A549 (cell line): ENCODE measurements around the gene CAMTA1. TPM values are rescaled to one million over a fixed set of nuclear protein-coding genes. Genes with fewer than 3 reads are reported as not detected.

Experiments used
- ATAC-seq, 2 experiments: fragments of 200-7000 bp in 1 of 2; fragments of >200 bp in 1 of 2; cut with Nextera tagmentation in 1 of 2; cut with Tn5 transposase in 1 of 2; 3 replicates each; pipeline versions ENCODE4 v1.8.0 to v1.9.1; 2018 to 2020; ENCODE audit warnings: mild to moderate bottlenecking in 1 of 2, moderate library complexity in 1 of 2
- CTCF ChIA-PET: fragments of 300-600 bp; sonication (Branson Sonifier 250); formaldehyde crosslinking; extraction: SDS; loops from one replicate; lab custom pipeline; 2021; ENCODE audit warnings: antibody characterized with exemption, inconsistent platforms; lab: Yijun Ruan, JAX
- POLR2A ChIA-PET: fragments of 350-600 bp; formaldehyde crosslinking; extraction: SDS; loops from one replicate; lab custom pipeline; 2021; ENCODE audit warnings: antibody characterized with exemption, inconsistent platforms; lab: Yijun Ruan, JAX
- DNase-seq, 2 experiments: peaks; one replicate each; pipeline versions ENCODE4 v3.0.0 to v3.0.0-alpha.2; 2011 to 2016; ENCODE audit warnings: low read depth in 1 of 2, low spot score in 1 of 2
- FAIRE-seq: peaks from 2 replicates; lab custom pipeline; 2011; peaks lifted over from hg19 to GRCh38; lab: Jason Lieb, UNC
- H3K27ac ChIP-seq, 2 experiments: fragments of >200 bp; sonication (Bioruptor Twin); formaldehyde crosslinking; 3 replicates each; pipeline ENCODE4 v1.5.1; 2016 to 2017
- H3K4me1 ChIP-seq: fragments of >200 bp; sonication (Bioruptor Twin); formaldehyde crosslinking; 3 replicates; pipeline ENCODE4 v1.6.1; 2016
- H3K4me2 ChIP-seq: fragments of >200 bp; sonication (Bioruptor Twin); formaldehyde crosslinking; 3 replicates; pipeline ENCODE4 v1.6.1; 2016
- H3K4me3 ChIP-seq: fragments of >200 bp; sonication (Bioruptor Twin); formaldehyde crosslinking; 3 replicates; pipeline ENCODE4 v1.5.1; 2016
- H3K9me3 ChIP-seq: fragments of >200 bp; sonication (Bioruptor Twin); formaldehyde crosslinking; 3 replicates; pipeline ENCODE4 v1.6.1; 2016
- ATOH8 ChIP-seq: fragments of 250-450 bp; sonication (Bioruptor Pico); IDR thresholded peaks from 2 replicates; pipeline ENCODE4 v1.5.0; 2020; ENCODE audit warnings: low read depth, mild to moderate bottlenecking, moderate library complexity
- BCL3 ChIP-seq: fragments of >200 bp; sonication (Bioruptor Twin); formaldehyde crosslinking; IDR thresholded peaks from 3 replicates; pipeline ENCODE4 v1.6.1; 2016
- CBX2 ChIP-seq: fragments of 200-600 bp; sonication (generic); IDR thresholded peaks from 2 replicates; pipeline ENCODE4 v1.6.1; 2016; ENCODE audit warnings: low read depth, mild to moderate bottlenecking, borderline replicate concordance
- CEBPB ChIP-seq, 2 experiments: fragments of >200 bp in 1 of 2; sonication (Bioruptor Twin) in 1 of 2; formaldehyde crosslinking in 1 of 2; IDR thresholded peaks; 2 replicates each; pipeline ENCODE4 v1.6.1; 2012 to 2016
- CHD2 ChIP-seq: fragments of 150-350 bp; IDR thresholded peaks from 2 replicates; pipeline ENCODE4 v1.6.1; 2014; ENCODE audit warnings: low read length; ENCODE audit not compliant: partially characterized antibody
- E2F6 ChIP-seq: IDR thresholded peaks from 2 replicates; pipeline ENCODE4 v1.6.1; 2012; ENCODE audit warnings: low read depth, borderline replicate concordance
- EHMT2 ChIP-seq: fragments of 200-600 bp; sonication (generic); IDR thresholded peaks from 2 replicates; pipeline ENCODE4 v1.6.1; 2016; ENCODE audit warnings: antibody characterized with exemption, low read depth, mild to moderate bottlenecking, moderate library complexity
- EP300 ChIP-seq, 2 experiments: fragments of >200 bp; sonication (Bioruptor Twin); formaldehyde crosslinking; IDR thresholded peaks; 2 replicates in 1 of 2; 3 replicates in 1 of 2; pipeline ENCODE4 v1.6.1; 2016 to 2017
- ESRRA ChIP-seq: fragments of 150-350 bp; IDR thresholded peaks from 2 replicates; pipeline ENCODE4 v1.6.1; 2014; ENCODE audit warnings: mild to moderate bottlenecking, low read length, borderline replicate concordance
- FOSB ChIP-seq: fragments of 250-450 bp; sonication (Bioruptor Pico); IDR thresholded peaks from 2 replicates; pipeline ENCODE4 v1.5.0; 2020; ENCODE audit warnings: mild to moderate bottlenecking, moderate library complexity
- GATA3 ChIP-seq: IDR thresholded peaks from 2 replicates; pipeline ENCODE4 v1.6.1; 2012; ENCODE audit warnings: borderline replicate concordance
- HDAC2 ChIP-seq: fragments of 200-600 bp; sonication (generic); IDR thresholded peaks from 2 replicates; pipeline ENCODE4 v1.6.1; 2016
- HOXA7 ChIP-seq: fragments of 250-450 bp; sonication (Bioruptor Pico); IDR thresholded peaks from 2 replicates; pipeline ENCODE4 v1.5.0; 2020; ENCODE audit warnings: mild to moderate bottlenecking, moderate library complexity
- HOXB13 ChIP-seq: fragments of 250-450 bp; sonication (Bioruptor Pico); IDR thresholded peaks from 2 replicates; pipeline ENCODE4 v1.5.0; 2020; ENCODE audit warnings: low read depth, mild to moderate bottlenecking, moderate library complexity
- KDM1A ChIP-seq: fragments of 200-600 bp; sonication (generic); IDR thresholded peaks from 2 replicates; pipeline ENCODE4 v1.6.1; 2016; ENCODE audit warnings: low read depth, mild to moderate bottlenecking
- KDM5A ChIP-seq: fragments of 200-600 bp; sonication (generic); IDR thresholded peaks from 2 replicates; pipeline ENCODE4 v1.6.1; 2016; ENCODE audit warnings: antibody characterized with exemption, mild to moderate bottlenecking
- NPAS2 ChIP-seq: fragments of 250-450 bp; sonication (Bioruptor Pico); IDR thresholded peaks from 2 replicates; pipeline ENCODE4 v1.8.0; 2022; ENCODE audit warnings: mild to moderate bottlenecking, moderate library complexity, borderline replicate concordance
- NR3C1 ChIP-seq: fragments of >200 bp; sonication (Bioruptor Twin); formaldehyde crosslinking; IDR thresholded peaks from 3 replicates; pipeline ENCODE4 v1.6.1; 2017
- PBX3 ChIP-seq: IDR thresholded peaks from 2 replicates; pipeline ENCODE4 v1.6.1; 2012
- PHF8 ChIP-seq: fragments of 200-600 bp; sonication (generic); IDR thresholded peaks from 2 replicates; pipeline ENCODE4 v1.6.1; 2016; ENCODE audit warnings: low read depth, mild to moderate bottlenecking, antibody characterized with exemption, moderate library complexity, borderline replicate concordance
- POLR2AphosphoS2 ChIP-seq: conservative IDR thresholded peaks from 2 replicates; pipeline ENCODE4 v1.6.1; 2012; ENCODE audit warnings: low read length, improper control_type of control experiment, inconsistent platforms
- RAD21 ChIP-seq, 2 experiments: fragments of >200 bp in 1 of 2; sonication (Bioruptor Twin) in 1 of 2; formaldehyde crosslinking in 1 of 2; IDR thresholded peaks in 1 of 2; conservative IDR thresholded peaks in 1 of 2; 2 replicates in 1 of 2; 3 replicates in 1 of 2; pipeline ENCODE4 v1.6.1; 2012 to 2018; ENCODE audit warnings: inconsistent platforms in 1 of 2
- RCOR1 ChIP-seq: fragments of 150-350 bp; IDR thresholded peaks from 2 replicates; pipeline ENCODE4 v1.6.1; 2014; ENCODE audit warnings: antibody characterized with exemption, low read length, low read depth
- RNF2 ChIP-seq: fragments of 200-600 bp; sonication (generic); IDR thresholded peaks from 2 replicates; pipeline ENCODE4 v1.6.1; 2016; ENCODE audit warnings: low read depth, mild to moderate bottlenecking, antibody characterized with exemption, moderate library complexity, borderline replicate concordance
- SMC3 ChIP-seq: fragments of >200 bp; sonication (Bioruptor Twin); formaldehyde crosslinking; IDR thresholded peaks from 3 replicates; pipeline ENCODE4 v1.6.1; 2018; ENCODE audit warnings: inconsistent platforms
- TP53 ChIP-seq: fragments of 250-450 bp; sonication (Bioruptor Pico); IDR thresholded peaks from 2 replicates; pipeline ENCODE4 v1.5.0; 2021; ENCODE audit warnings: mild to moderate bottlenecking, moderate library complexity
- USF2 ChIP-seq: fragments of 450-650 bp; IDR thresholded peaks from 2 replicates; pipeline ENCODE4 v1.6.1; 2014; ENCODE audit warnings: antibody characterized with exemption
- ZC3H11A ChIP-seq: fragments of 450-650 bp; IDR thresholded peaks from 2 replicates; pipeline ENCODE4 v1.6.1; 2014; ENCODE audit warnings: antibody characterized with exemption, mild to moderate bottlenecking
- ZFP36 ChIP-seq: fragments of 450-650 bp; IDR thresholded peaks from 2 replicates; pipeline ENCODE4 v1.6.1; 2014; ENCODE audit warnings: borderline replicate concordance; ENCODE audit not compliant: partially characterized antibody
- ZNF302 ChIP-seq: fragments of 250-450 bp; sonication (Bioruptor Pico); IDR thresholded peaks from 2 replicates; pipeline ENCODE4 v1.9.0; 2021; ENCODE audit warnings: inconsistent platforms, mild to moderate bottlenecking, moderate library complexity
- WGBS: methylation state at CpG from one replicate; pipeline ENCODE4 v1.1.6; 2017; ENCODE audit errors: missing lambda C conversion rate; 5-methylcytosine and 5-hydroxymethylcytosine counted together
- polyA plus RNA-seq, 4 experiments: library from polyadenylated mRNA; depleted of rRNA in 3 of 4; stranded (reverse); fragments of >200 nt; fragmentation: RNase III in 1 of 4; extraction: RNeasy Plus Mini Kit Qiagen cat#74134 plus additional on column Dnase treatment in 1 of 4; gene quantifications; 2 replicates in 3 of 4; 3 replicates in 1 of 4; pipeline ENCODE4 v1.2.3, GENCODE V29; 2011 to 2017

Gene CAMTA1
- polyA plus RNA-seq, 2 of the 4 experiments (the other 2 are of a cell fraction) = 58.8 to 75.0 TPM

GRCh38 chr1:7101187-7101586 lies 315.9 kb downstream of the CAMTA1 start:
- DNase-seq = no peak
- no peak for FAIRE-seq

GRCh38 chr1:7103361-7103782 lies 318.1 kb downstream of the CAMTA1 start:
- WGBS = 24% methylated on average over 7 of the region's 7 CpGs

More at GRCh38 chr1:7101187-7101586, 315.9 kb downstream of the CAMTA1 start:
- ChIA-PET POLR2A (no interaction called here), CTCF (interaction anchor here (1.2 kb wide), 1 partner anchor 17 kb away, joined by 3 read pairs; no protein-coding TSS in a partner anchor)
- H3K9me3 ChIP-seq = no peaks in the 10 kb centered on the region
- TF ChIP-seq ATOH8 (CRISPR knock-in tag) (no peak), EP300 (IDR thresholded peaks at IDR 0.05) (no peak), NR3C1 (no peak), KDM5A (no peak), POLR2AphosphoS2 (no peak), CHD2 (no peak), RNF2 (no peak), USF2 (no peak), CBX2 (no peak), ZFP36 (no peak), SMC3 (no peak), HOXA7 (CRISPR knock-in tag) (no peak), HOXB13 (CRISPR knock-in tag) (no peak), CEBPB (IDR thresholded peaks at IDR 0.05) (no peak), E2F6 (no peak), HDAC2 (no peak), ZNF302 (CRISPR knock-in tag) (no peak), BCL3 (no peak), FOSB (CRISPR knock-in tag) (no peak)
- no peak overlapping the region for H3K4me2 ChIP-seq
- no peak overlapping the region for H3K4me3 ChIP-seq
- ATAC-seq = no peak
- 75% methylated on average over 5 of the region's 5 CpGs for WGBS
- no peaks in the 10 kb centered on the region for H3K4me1 ChIP-seq
- H3K27ac ChIP-seq = no peak overlapping the region

More at GRCh38 chr1:7103361-7103782, 318.1 kb downstream of the CAMTA1 start:
- ChIA-PET CTCF (no interaction called here), POLR2A (no interaction called here)
- H3K9me3 ChIP-seq = no peaks in the 10 kb centered on the region
- ATAC-seq (no peak), FAIRE-seq (no peak), DNase-seq (peak in 1 of 2 experiments; percentile 15)
- H3K4me3 ChIP-seq = no peak overlapping the region
- H3K4me2 ChIP-seq = no peak overlapping the region
- H3K4me1 ChIP-seq = no peaks in the 10 kb centered on the region
- no peak overlapping the region for H3K27ac ChIP-seq
- TF ChIP-seq RNF2 (no peak), NR3C1 (no peak), ZC3H11A (no peak), NPAS2 (CRISPR knock-in tag) (no peak), RCOR1 (no peak), RAD21 (conservative IDR thresholded peaks at IDR 0.05 in 1 of 2, IDR thresholded peaks at IDR 0.05 in 1 of 2) (no peak), CHD2 (no peak), ZFP36 (no peak), CEBPB (IDR thresholded peaks at IDR 0.05) (no peak), GATA3 (no peak), PBX3 (no peak), ESRRA (no peak), TP53 (CRISPR knock-in tag) (no peak), HDAC2 (no peak), ZNF302 (CRISPR knock-in tag) (no peak), KDM1A (no peak), EHMT2 (no peak), ATOH8 (CRISPR knock-in tag) (no peak), PHF8 (no peak)
- TF ChIP-seq, all 56 proteins: peak for 0
